HepG2 (cell line): ENCODE data around the gene TGFBRAP1. TPM values are rescaled to one million over a fixed set of nuclear protein-coding genes. Genes with fewer than 3 reads are reported as not detected.
A peak's percentile ranks its signal among the peaks of the same experiment; 100 is the strongest.

Source experiments
- CBFB ChIP-seq: sonication (generic); formaldehyde crosslinking; IDR thresholded peaks from 2 replicates; pipeline ENCODE4 v1.4.0; 2020; ENCODE audit warnings: missing genetic modification reagents
- CC2D1A ChIP-seq: sonication (generic); formaldehyde crosslinking; IDR thresholded peaks from 2 replicates; pipeline ENCODE4 v1.8.1; 2023; ENCODE audit warnings: mild to moderate bottlenecking, missing genetic modification reagents
- CEBPG ChIP-seq: IDR thresholded peaks from 2 replicates; pipeline ENCODE4 v1.6.1; 2016
- CENPT ChIP-seq: sonication (generic); formaldehyde crosslinking; IDR thresholded peaks from 2 replicates; pipeline ENCODE4 v1.8.0; 2022; ENCODE audit warnings: low read depth, mild to moderate bottlenecking, moderate library complexity, missing genetic modification reagents
- DMAP1 ChIP-seq: IDR thresholded peaks from 2 replicates; pipeline ENCODE4 v1.6.1; 2016
- ELF1 ChIP-seq: sonication (generic); formaldehyde crosslinking; IDR thresholded peaks from 2 replicates; pipeline ENCODE4 v1.4.0; 2020; ENCODE audit warnings: missing genetic modification reagents
- NCOA2 ChIP-seq: sonication (generic); formaldehyde crosslinking; IDR thresholded peaks from 2 replicates; pipeline ENCODE4 v1.8.0; 2022; ENCODE audit warnings: inconsistent platforms
- ONECUT2 ChIP-seq: sonication (generic); formaldehyde crosslinking; IDR thresholded peaks from 2 replicates; pipeline ENCODE4 v1.4.0; 2020; ENCODE audit warnings: missing genetic modification reagents
- RAD51 ChIP-seq: fragments of 450-650 bp; IDR thresholded peaks from 2 replicates; pipeline ENCODE4 v1.6.1; 2016; ENCODE audit warnings: borderline replicate concordance
- SRSF1 ChIP-seq: fragments of 200-400 bp; formaldehyde crosslinking; optimal IDR thresholded peaks from 2 replicates; pipeline ENCODE3; 2017; ENCODE audit warnings: mild to moderate bottlenecking, low read depth, low read length, moderate library complexity
- TBX2 ChIP-seq: sonication (generic); formaldehyde crosslinking; IDR thresholded peaks from 2 replicates; pipeline ENCODE4 v1.5.0; 2020; ENCODE audit warnings: missing genetic modification reagents, mild to moderate bottlenecking, borderline replicate concordance
- ZEB1 ChIP-seq: IDR thresholded peaks from 2 replicates; pipeline ENCODE4 v1.6.1; 2012; ENCODE audit warnings: mild to moderate bottlenecking, low read depth, inconsistent platforms; ENCODE audit not compliant: insufficient replicate concordance
- ZNF136 ChIP-seq: sonication (generic); formaldehyde crosslinking; IDR thresholded peaks from 2 replicates; pipeline ENCODE4 v1.8.1; 2022; ENCODE audit warnings: low read depth, mild to moderate bottlenecking, moderate library complexity, missing genetic modification reagents
- ZNF274 ChIP-seq: sonication (generic); formaldehyde crosslinking; IDR thresholded peaks from 2 replicates; pipeline ENCODE4 v1.5.1; 2020; ENCODE audit warnings: mild to moderate bottlenecking, missing genetic modification reagents
- ZNF546 ChIP-seq: sonication (generic); formaldehyde crosslinking; conservative IDR thresholded peaks from 2 replicates; pipeline ENCODE4 v1.8.1; 2023; ENCODE audit warnings: mild to moderate bottlenecking, missing genetic modification reagents
- ZNF552 ChIP-seq: sonication (generic); formaldehyde crosslinking; IDR thresholded peaks from 2 replicates; pipeline ENCODE4 v1.9.0; 2022; ENCODE audit warnings: missing genetic modification reagents, mild to moderate bottlenecking, borderline replicate concordance
- ZNF570 ChIP-seq: sonication (generic); formaldehyde crosslinking; IDR thresholded peaks from 2 replicates; pipeline ENCODE4 v1.4.0; 2020; ENCODE audit warnings: mild to moderate bottlenecking, missing genetic modification reagents, borderline replicate concordance
- ZNF615 ChIP-seq: sonication (generic); formaldehyde crosslinking; IDR thresholded peaks from 2 replicates; pipeline ENCODE4 v1.5.0; 2020; ENCODE audit warnings: mild to moderate bottlenecking, missing genetic modification reagents, borderline replicate concordance
- ZNF737 ChIP-seq: sonication (generic); formaldehyde crosslinking; IDR thresholded peaks from 2 replicates; pipeline ENCODE4 v1.5.0; 2020; ENCODE audit warnings: missing genetic modification reagents, mild to moderate bottlenecking, borderline replicate concordance
- polyA plus RNA-seq, 8 experiments: library from polyadenylated mRNA; depleted of rRNA in 3 of 8; stranded (reverse) in 7 of 8; unstranded in 1 of 8; fragments of >200 nt; fragmentation: Illumina TruSeq in 4 of 8; extraction: Trizol in 4 of 8; gene quantifications; 2 replicates each; pipeline versions ENCODE4 v1.2.1 to v1.2.3, GENCODE V29; 2011 to 2016; ENCODE audit warnings: low read depth in 4 of 8, missing spikeins in 1 of 8, mixed read lengths in 1 of 8; ENCODE audit not compliant: insufficient read depth in 1 of 8
- total RNA-seq, 5 experiments: library from RNA; depleted of rRNA; stranded (reverse); fragments of >200 nt; fragmentation: Illumina TruSeq; extraction: Trizol; gene quantifications; 2 replicates each; pipeline ENCODE4 v1.2.3, GENCODE V29; 2016; ENCODE audit warnings: low read depth in 1 of 5
- TF ChIP-seq, protein P1 (sequence below): IDR thresholded peaks from 2 replicates; pipeline ENCODE4 v1.6.1; 2018; ENCODE audit warnings: missing genetic modification reagents, mild to moderate bottlenecking, missing compliant biosample characterization
- TF ChIP-seq, protein P2 (sequence below): fragments of 450-650 bp; IDR thresholded peaks from 2 replicates; pipeline ENCODE4 v1.6.1; 2017; ENCODE audit warnings: mild to moderate bottlenecking
- TF ChIP-seq, protein P3 (sequence below): sonication (generic); formaldehyde crosslinking; IDR thresholded peaks from 2 replicates; pipeline ENCODE4 v1.5.0; 2020; ENCODE audit warnings: missing genetic modification reagents
- TF ChIP-seq, protein P4 (sequence below): sonication (generic); formaldehyde crosslinking; IDR thresholded peaks from 2 replicates; pipeline ENCODE4 v1.5.0; 2020; ENCODE audit warnings: missing genetic modification reagents

The TGFBRAP1 gene
- total and polyA plus RNA-seq, 2 of the 13 experiments (the other 11 are each of a cell fraction or from before 2014, with no cell fraction given), result 12.7 to 22.9 TPM

DNA sequence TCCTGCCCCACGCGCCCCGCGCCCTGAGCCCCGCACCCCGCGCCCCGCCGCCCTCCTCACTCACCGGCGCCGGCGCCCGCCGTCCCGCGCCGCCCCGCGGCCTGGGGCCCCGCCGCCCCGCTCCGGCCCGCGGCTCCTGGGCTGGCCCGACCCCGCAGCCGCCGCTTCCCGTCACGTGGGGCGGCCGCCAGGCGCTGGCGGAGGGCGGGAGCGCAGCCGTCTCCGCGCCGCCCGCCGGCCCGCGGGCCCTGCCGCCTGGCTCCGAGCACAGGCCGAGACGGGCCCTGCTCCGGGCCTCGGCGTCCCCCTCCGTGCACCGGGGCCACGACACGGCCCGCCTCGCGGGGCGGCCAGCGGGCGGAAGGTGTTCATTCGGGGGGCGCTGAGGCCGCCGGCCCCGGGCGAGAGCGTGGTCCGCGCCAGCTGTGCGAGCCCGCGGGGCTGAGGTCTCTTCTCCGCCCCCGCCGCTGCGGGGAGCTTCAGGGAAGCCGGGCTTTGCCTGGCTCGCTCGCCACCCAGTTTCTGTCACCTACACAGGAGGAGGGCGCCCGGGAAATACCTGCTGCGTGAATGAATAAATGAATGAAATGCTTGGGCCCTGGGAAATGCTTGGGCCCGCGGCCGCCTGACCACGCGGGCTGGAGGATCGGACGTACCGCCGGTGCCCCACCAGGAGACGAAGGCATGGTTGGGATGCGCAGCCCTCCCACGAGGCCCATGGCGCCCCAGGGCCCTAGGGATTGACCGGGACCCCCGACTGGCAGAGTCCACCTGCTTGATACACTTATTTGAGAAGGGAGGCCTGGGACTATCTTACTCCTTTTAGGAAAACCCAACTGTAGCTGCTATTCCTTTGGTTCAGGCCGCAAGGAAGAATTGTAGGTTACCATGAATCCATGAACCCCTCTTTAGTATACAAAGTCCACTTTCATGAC, at the start of gene TGFBRAP1 (continued):
- TF ChIP-seq, protein P1, sequence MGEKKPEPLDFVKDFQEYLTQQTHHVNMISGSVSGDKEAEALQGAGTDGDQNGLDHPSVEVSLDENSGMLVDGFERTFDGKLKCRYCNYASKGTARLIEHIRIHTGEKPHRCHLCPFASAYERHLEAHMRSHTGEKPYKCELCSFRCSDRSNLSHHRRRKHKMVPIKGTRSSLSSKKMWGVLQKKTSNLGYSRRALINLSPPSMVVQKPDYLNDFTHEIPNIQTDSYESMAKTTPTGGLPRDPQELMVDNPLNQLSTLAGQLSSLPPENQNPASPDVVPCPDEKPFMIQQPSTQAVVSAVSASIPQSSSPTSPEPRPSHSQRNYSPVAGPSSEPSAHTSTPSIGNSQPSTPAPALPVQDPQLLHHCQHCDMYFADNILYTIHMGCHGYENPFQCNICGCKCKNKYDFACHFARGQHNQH, result 0 out of 2 replicates have a peak, but pooled peaks have one; percentile 57
- TF ChIP-seq ZNF737 (CRISPR knock-in tag) (0 out of 2 replicates have a peak, but pooled peaks have one; percentile 49), CEBPG (CRISPR knock-in tag) (no peak), CC2D1A (CRISPR knock-in tag) (no peak), CBFB (CRISPR knock-in tag) (peak; percentile 43; the same call in 1 of the 2 replicates), ZNF552 (CRISPR knock-in tag) (no peak), CENPT (no peak), ZNF136 (CRISPR knock-in tag) (no peak), ZNF274 (CRISPR knock-in tag) (peak; percentile 95), ZNF570 (CRISPR knock-in tag) (no peak), ONECUT2 (CRISPR knock-in tag) (no peak), ZEB1 (no peak), ELF1 (0 out of 2 replicates have a peak, but pooled peaks have one; percentile 22), TBX2 (CRISPR knock-in tag) (peak; percentile 54; the same call in 1 of the 2 replicates), DMAP1 (CRISPR knock-in tag) (peak; percentile 94), ZNF546 (CRISPR knock-in tag) (peak; percentile 55; the same call in 1 of the 2 replicates), ZNF615 (no peak), NCOA2 (CRISPR knock-in tag) (no peak), SRSF1 (peak; percentile 74), RAD51 (no peak)
- TF ChIP-seq, protein P2, sequence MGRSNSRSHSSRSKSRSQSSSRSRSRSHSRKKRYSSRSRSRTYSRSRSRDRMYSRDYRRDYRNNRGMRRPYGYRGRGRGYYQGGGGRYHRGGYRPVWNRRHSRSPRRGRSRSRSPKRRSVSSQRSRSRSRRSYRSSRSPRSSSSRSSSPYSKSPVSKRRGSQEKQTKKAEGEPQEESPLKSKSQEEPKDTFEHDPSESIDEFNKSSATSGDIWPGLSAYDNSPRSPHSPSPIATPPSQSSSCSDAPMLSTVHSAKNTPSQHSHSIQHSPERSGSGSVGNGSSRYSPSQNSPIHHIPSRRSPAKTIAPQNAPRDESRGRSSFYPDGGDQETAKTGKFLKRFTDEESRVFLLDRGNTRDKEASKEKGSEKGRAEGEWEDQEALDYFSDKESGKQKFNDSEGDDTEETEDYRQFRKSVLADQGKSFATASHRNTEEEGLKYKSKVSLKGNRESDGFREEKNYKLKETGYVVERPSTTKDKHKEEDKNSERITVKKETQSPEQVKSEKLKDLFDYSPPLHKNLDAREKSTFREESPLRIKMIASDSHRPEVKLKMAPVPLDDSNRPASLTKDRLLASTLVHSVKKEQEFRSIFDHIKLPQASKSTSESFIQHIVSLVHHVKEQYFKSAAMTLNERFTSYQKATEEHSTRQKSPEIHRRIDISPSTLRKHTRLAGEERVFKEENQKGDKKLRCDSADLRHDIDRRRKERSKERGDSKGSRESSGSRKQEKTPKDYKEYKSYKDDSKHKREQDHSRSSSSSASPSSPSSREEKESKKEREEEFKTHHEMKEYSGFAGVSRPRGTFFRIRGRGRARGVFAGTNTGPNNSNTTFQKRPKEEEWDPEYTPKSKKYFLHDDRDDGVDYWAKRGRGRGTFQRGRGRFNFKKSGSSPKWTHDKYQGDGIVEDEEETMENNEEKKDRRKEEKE, result no peak
- TF ChIP-seq, protein P3, sequence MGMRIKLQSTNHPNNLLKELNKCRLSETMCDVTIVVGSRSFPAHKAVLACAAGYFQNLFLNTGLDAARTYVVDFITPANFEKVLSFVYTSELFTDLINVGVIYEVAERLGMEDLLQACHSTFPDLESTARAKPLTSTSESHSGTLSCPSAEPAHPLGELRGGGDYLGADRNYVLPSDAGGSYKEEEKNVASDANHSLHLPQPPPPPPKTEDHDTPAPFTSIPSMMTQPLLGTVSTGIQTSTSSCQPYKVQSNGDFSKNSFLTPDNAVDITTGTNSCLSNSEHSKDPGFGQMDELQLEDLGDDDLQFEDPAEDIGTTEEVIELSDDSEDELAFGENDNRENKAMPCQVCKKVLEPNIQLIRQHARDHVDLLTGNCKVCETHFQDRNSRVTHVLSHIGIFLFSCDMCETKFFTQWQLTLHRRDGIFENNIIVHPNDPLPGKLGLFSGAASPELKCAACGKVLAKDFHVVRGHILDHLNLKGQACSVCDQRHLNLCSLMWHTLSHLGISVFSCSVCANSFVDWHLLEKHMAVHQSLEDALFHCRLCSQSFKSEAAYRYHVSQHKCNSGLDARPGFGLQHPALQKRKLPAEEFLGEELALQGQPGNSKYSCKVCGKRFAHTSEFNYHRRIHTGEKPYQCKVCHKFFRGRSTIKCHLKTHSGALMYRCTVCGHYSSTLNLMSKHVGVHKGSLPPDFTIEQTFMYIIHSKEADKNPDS, result 0 out of 2 replicates have a peak, but pooled peaks have one; percentile 54
- TF ChIP-seq, protein P4, sequence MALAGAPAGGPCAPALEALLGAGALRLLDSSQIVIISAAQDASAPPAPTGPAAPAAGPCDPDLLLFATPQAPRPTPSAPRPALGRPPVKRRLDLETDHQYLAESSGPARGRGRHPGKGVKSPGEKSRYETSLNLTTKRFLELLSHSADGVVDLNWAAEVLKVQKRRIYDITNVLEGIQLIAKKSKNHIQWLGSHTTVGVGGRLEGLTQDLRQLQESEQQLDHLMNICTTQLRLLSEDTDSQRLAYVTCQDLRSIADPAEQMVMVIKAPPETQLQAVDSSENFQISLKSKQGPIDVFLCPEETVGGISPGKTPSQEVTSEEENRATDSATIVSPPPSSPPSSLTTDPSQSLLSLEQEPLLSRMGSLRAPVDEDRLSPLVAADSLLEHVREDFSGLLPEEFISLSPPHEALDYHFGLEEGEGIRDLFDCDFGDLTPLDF (CRISPR knock-in tag), result peak; percentile 76; the same call in 1 of the 2 replicates
